ENCODE results near the gene EPO.

- TF ChIP-seq POLR2A (IDR thresholded peaks at IDR 0.05; ENCODE audit: low read depth) (no peak), CTCF (IDR thresholded peaks at IDR 0.05) (no peak), POLR2AphosphoS5 (IDR thresholded peaks at IDR 0.05) (no peak), EP300 (IDR thresholded peaks at IDR 0.05) (no peak)
Measured at GRCh38 chr7:100736671-100737070, 16.4 kb downstream of the EPO start.

Data from esophagus muscularis mucosa (tissue), 4 donors.